Sigmoid colon (tissue), 4 donors: ENCODE results near the gene C1QL1.

Experiments
- CTCF ChIP-seq, 4 experiments: fragments of 450-650 bp in 3 of 4; fragments of 200-600 bp in 1 of 4; IDR thresholded peaks; one replicate each; pipeline ENCODE4 v1.5.1; 2016 to 2019; ENCODE audit warnings: antibody characterized with exemption in 4 of 4, mild to moderate bottlenecking in 3 of 4, moderate library complexity in 2 of 4
- POLR2AphosphoS5 ChIP-seq, 4 donors: sonication (generic); formaldehyde crosslinking; IDR thresholded peaks; one replicate each; pipeline ENCODE4 v1.6.1; 2017; ENCODE audit warnings: antibody characterized with exemption in 4 of 4

GRCh38 chr17:44989552-44990138 is 21.5 kb upstream of the C1QL1 start:
- TF ChIP-seq CTCF (IDR thresholded peaks at IDR 0.05) (no peak), POLR2AphosphoS5 (IDR thresholded peaks at IDR 0.05) (no peak)
